Lung microvascular endothelial cell (primary cell): Measurements from ENCODE around the gene ZDHHC17. TPM values are rescaled to one million over a fixed set of nuclear protein-coding genes. Genes with fewer than 3 reads are reported as not detected.

Source experiments
- total RNA-seq: library from RNA; depleted of rRNA; stranded (reverse); fragments of >200 nt; gene quantifications from 2 replicates; pipeline ENCODE4 v1.2.1, GENCODE V29; 2014

The ZDHHC17 gene
- total RNA-seq, 1 donor from 2014 or later = 145 TPM

Other genes with a start within 250 kb of the ZDHHC17 start
- gene OSBPL8, start 204.3 kb upstream of the ZDHHC17 start, total RNA-seq = 24.6 and 27.2 TPM in 2 replicates
- 8.3 and 15.1 TPM in 2 replicates for gene CSRP2, start 114.9 kb downstream of the ZDHHC17 start, total RNA-seq